Stimulated activated naive CD4-positive, alpha-beta T cell (primary cell): ENCODE data around the gene PTPRU.

ENCODE experiments used
- DNase-seq, 6 experiments: peaks; one replicate each; lab custom pipeline; 2025; lab: John Stamatoyannopoulos, UW

The PTPRU gene

GRCh38 chr1:29267321-29268070 lies 31.2 kb downstream of the PTPRU start:
- no peak for DNase-seq

- no peak for DNase-seq
These were observed 33.1 kb downstream of the PTPRU start for GRCh38 chr1:29269382-29269781.

- no peak for DNase-seq
These were observed 34.7 kb downstream of the PTPRU start for GRCh38 chr1:29270929-29271521.

DNA sequence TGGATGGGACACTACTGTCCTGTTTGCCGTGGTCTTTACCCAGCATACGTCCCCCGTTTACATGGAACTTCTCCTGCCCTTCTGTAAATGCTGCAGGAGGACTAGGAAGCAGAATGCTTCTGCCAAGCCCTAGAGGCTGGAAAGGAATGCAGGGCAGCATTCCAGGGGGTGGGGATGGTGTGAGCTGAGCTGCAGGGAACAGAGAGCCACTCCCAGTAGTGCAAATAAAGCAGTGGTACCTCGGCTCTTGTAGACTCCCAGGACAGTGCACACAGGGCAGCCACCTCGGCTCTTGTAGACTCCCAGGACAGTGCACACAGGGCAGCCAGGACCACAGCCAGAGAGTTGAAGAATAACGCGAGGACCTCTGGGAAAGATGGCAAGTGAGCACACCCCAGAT lies 35.4 kb downstream of the PTPRU start:
- DNase-seq, result no peak

- no peak for DNase-seq
These were observed 36.0 kb downstream of the PTPRU start for GRCh38 chr1:29272147-29272907.

- DNase-seq, result no peak
These were observed 39.1 kb downstream of the PTPRU start for GRCh38 chr1:29275435-29275834.

DNA sequence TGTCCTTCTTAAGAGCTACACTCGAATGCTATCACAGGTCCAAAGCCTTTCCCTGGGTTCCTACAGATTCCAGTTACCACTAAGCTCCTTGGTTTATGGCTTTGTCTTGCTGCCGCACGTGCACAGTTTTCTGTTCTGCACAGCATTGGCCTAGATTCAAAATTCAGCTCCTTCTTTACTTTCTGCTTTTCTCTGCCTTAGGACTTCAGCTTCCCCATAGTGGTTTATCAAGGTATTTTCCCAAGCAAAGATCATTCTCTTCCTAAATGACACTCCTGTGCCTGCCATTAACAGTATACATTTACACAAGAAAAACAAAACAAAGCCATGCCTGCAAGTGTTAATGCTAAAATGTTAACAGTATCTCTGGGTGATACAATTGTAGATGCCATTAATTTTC lies 41.8 kb downstream of the PTPRU start:
- DNase-seq, result no peak

DNA sequence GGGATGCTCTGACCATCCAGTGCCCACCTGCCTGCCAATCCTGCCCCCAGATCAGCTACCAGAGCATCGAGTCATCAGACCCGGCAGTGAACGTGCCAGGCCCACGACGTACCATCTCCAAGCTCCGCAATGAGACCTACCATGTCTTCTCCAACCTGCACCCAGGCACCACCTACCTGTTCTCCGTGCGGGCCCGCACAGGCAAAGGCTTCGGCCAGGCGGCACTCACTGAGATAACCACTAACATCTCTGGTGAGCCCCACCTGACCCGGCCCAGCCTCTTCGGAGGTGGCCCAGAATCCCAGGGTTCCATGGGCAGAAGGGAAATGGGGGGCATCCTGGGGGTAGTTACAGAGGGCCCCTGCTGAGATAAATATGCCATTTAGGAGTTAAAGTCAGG lies 43.1 kb downstream of the PTPRU start:
- DNase-seq, result no peak

DNA sequence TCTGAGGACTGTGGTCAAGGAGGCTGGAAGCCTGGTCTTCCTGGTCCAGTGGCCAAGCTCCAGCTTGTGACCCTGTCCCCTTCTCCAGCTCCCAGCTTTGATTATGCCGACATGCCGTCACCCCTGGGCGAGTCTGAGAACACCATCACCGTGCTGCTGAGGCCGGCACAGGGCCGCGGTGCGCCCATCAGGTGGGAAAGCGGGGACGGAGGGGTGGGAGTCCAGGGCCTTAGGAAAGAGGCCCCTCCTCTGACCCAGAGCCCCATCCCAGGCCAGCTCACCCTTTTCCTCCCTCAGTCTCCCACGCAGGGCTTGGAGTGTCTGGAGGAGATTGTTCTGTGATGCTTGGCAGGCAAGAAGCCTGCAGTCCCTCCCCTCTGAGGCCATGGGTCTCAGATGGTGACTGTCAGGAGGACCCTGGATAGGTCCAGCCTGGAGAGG lies 43.6 kb downstream of the PTPRU start:
- DNase-seq, result no peak

- no peak for DNase-seq
These were observed 44.2 kb downstream of the PTPRU start for GRCh38 chr1:29280409-29281131.

DNA sequence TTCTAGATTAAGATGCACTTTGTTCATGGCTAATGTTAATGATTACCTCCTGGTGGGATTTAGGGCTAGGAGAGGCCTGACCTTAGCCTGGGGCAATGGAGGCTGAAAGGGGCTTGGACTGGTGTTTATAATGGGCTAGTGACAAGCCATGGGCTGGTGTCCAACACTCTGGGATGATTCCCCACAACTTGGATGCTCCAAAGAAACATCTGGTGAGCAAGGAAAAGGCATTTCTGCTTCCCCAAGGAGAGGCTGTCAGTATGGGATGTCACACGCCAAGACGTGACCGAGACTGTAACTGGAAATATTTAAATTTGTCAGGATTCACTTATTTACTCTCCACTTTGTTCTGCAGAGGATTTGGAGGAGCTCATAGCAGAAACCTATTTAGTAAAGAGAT lies 45.2 kb downstream of the PTPRU start:
- no peak for DNase-seq

DNA sequence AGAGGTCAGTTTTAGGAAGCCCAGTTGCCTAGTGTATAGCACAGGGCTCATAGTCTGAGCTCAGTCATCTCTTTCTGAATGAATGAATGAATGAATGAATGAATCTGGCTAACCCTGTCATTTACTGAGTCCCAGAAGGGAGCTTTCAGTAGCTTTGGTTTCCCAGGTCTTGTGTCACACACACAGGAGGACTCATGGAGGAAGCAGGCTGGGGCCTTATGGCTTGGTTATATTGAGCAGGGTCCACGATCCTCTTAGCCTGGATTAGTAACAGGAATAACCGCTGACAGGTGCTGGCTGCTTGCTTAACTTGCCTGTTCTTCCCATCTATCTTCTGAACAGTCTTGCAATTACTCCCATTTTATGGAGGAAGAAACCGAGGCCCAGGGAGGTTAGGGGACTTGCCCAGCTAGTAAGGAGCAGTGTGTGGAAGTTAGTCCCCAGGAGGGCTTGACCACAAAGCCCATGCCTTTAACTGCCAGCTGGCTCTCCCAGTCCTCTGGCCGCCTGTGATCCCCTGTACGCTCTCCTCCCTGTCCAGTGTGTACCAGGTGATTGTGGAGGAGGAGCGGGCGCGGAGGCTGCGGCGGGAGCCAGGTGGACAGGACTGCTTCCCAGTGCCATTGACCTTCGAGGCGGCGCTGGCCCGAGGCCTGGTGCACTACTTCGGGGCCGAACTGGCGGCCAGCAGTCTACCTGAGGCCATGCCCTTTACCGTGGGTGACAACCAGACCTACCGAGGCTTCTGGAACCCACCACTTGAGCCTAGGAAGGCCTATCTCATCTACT lies 46.0 kb downstream of the PTPRU start:
- DNase-seq, result no peak

GRCh38 chr1:29282924-29283803 lies 46.8 kb downstream of the PTPRU start:
- no peak for DNase-seq

GRCh38 chr1:29283804-29284195 lies 47.5 kb downstream of the PTPRU start:
- DNase-seq, result no peak

DNA sequence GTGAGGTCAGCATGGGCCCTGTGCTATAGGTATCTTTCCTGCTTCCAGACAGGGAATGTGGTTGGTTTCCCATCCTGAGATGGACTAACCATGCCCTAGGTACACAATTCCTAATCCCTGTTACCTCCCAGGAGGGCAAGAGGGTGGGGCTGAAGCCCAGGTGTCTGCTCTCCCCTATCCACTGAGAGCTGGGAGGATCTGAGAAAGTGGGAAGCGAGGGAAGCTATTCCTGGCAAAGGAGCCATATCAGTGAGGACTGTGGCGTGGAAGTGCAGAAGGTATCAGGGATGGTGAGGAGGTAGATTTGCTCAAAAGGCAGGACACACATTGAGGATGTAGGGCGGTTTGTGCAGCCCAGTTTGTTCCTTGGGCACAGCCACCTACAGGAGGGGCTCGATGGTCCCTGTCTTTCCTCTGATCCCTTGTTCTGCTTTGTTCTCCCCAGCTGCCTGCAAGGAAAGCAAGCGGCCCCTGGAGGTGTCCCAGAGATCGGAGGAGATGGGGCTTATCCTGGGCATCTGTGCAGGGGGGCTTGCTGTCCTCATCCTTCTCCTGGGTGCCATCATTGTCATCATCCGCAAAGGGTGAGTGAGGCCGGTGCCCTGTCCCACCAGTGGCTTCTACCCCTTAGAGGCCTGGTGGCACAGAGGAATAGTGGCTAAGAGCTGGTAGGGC lies 48.1 kb downstream of the PTPRU start:
- DNase-seq, result no peak

GRCh38 chr1:29284961-29285560 lies 48.7 kb downstream of the PTPRU start:
- DNase-seq, result no peak

DNA sequence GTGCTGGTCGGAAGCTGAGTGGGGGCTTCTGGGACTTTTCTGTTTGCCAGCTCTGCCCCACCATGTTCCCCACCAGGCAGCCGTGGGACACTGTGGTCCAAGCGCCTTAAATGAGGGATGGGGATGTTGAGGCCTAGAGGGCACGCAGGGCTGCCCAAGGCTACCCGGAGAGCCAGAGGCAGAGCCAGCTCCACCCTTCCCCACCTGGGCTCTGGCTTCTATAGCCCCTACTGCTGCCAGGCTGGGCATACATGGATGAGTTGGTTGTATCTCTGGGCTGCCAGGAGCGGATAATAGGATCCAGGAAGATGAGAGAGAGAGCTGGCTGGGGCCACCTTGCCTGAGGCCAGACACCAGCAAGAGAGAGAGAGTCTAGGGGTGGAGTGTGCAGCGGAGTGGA lies 49.4 kb downstream of the PTPRU start:
- DNase-seq, result no peak

- DNase-seq, result no peak
These were observed 50.0 kb downstream of the PTPRU start for GRCh38 chr1:29286194-29286767.

- DNase-seq, result no peak
These were observed 53.2 kb downstream of the PTPRU start for GRCh38 chr1:29289493-29289892.
